H9 (cell line): ENCODE data around the gene PRSS27. TPM values are rescaled to one million over a fixed set of nuclear protein-coding genes. Genes with fewer than 3 reads are reported as not detected.
"Not testable (repeated sequence)": the region's sequence is repeated elsewhere in the genome, so short reads cannot be mapped to it uniquely, and the experiment has no call there.

Experiments used
- DNase-seq: peaks from one replicate; pipeline ENCODE4 v3.0.0-alpha.2; 2017
- H2AFZ ChIP-seq: one replicate; pipeline ENCODE4 v1.6.1; 2013; ENCODE audit warnings: mild to moderate bottlenecking, low read length, control low read depth, moderate library complexity
- H2AK5ac ChIP-seq: 2 replicates; pipeline ENCODE4 v1.6.1; 2013; ENCODE audit warnings: low read length, control low read depth, mixed read lengths; ENCODE audit not compliant: insufficient read length
- H2BK120ac ChIP-seq: one replicate; pipeline ENCODE4 v1.6.1; 2013; ENCODE audit warnings: low read depth, mild to moderate bottlenecking, low read length, control low read depth, inconsistent platforms; ENCODE audit not compliant: poor library complexity, severe bottlenecking
- H2BK12ac ChIP-seq: 2 replicates; pipeline ENCODE4 v1.6.1; 2013; ENCODE audit warnings: low read length, control low read depth, mixed read lengths, low read depth; ENCODE audit not compliant: insufficient read length
- H2BK15ac ChIP-seq: 2 replicates; pipeline ENCODE4 v1.6.1; 2013; ENCODE audit warnings: low read depth, low read length, control low read depth
- H2BK20ac ChIP-seq: one replicate; pipeline ENCODE4 v1.6.1; 2013; ENCODE audit warnings: low read depth, mild to moderate bottlenecking, low read length, control low read depth, inconsistent platforms; ENCODE audit not compliant: poor library complexity, severe bottlenecking
- H2BK5ac ChIP-seq: 2 replicates; pipeline ENCODE4 v1.6.1; 2013; ENCODE audit warnings: low read length, control low read depth, mixed read lengths; ENCODE audit not compliant: insufficient read length
- H3K14ac ChIP-seq: 2 replicates; pipeline ENCODE4 v1.6.1; 2013; ENCODE audit warnings: low read length, control low read depth; ENCODE audit not compliant: insufficient read depth
- H3K18ac ChIP-seq: 2 replicates; pipeline ENCODE4 v1.6.1; 2013; ENCODE audit warnings: low read depth, mild to moderate bottlenecking, mixed read lengths, low read length, control low read depth; ENCODE audit not compliant: insufficient read length
- H3K23ac ChIP-seq: 2 replicates; pipeline ENCODE4 v1.6.1; 2013; ENCODE audit warnings: low read length, control low read depth, mixed read lengths, low read depth; ENCODE audit not compliant: insufficient read length
- H3K23me2 ChIP-seq: 2 replicates; pipeline ENCODE4 v1.6.1; 2013; ENCODE audit warnings: low read depth, mild to moderate bottlenecking, mixed read lengths, low read length, control low read depth; ENCODE audit not compliant: insufficient read length, poor library complexity, severe bottlenecking
- H3K27ac ChIP-seq: 2 replicates; pipeline ENCODE4 v1.5.1; 2013; ENCODE audit warnings: low read length, control low read depth, mixed read lengths, low read depth; ENCODE audit not compliant: insufficient read length
- H3K27me3 ChIP-seq: 2 replicates; pipeline ENCODE4 v1.6.1; 2013; ENCODE audit warnings: low read length, control low read depth, inconsistent platforms; ENCODE audit not compliant: insufficient read depth
- H3K4ac ChIP-seq: 2 replicates; pipeline ENCODE4 v1.6.1; 2013; ENCODE audit warnings: low read depth, mild to moderate bottlenecking, control low read depth, inconsistent platforms, low read length, moderate library complexity
- H3K4me1 ChIP-seq: 2 replicates; pipeline ENCODE4 v1.6.1; 2013; ENCODE audit warnings: low read length, control low read depth, inconsistent platforms; ENCODE audit not compliant: insufficient read depth
- H3K4me2 ChIP-seq: 2 replicates; pipeline ENCODE4 v1.6.1; 2013; ENCODE audit warnings: low read length, control low read depth, mixed read lengths; ENCODE audit not compliant: insufficient read length, insufficient read depth
- H3K56ac ChIP-seq: 2 replicates; pipeline ENCODE4 v1.6.1; 2013; ENCODE audit warnings: low read depth, mild to moderate bottlenecking, mixed read lengths, low read length, control low read depth; ENCODE audit not compliant: insufficient read length
- H3K79me1 ChIP-seq: 2 replicates; pipeline ENCODE4 v1.6.1; 2013; ENCODE audit warnings: low read depth, mild to moderate bottlenecking, moderate library complexity, low read length, control low read depth, inconsistent platforms; ENCODE audit not compliant: insufficient read depth, poor library complexity, severe bottlenecking
- H3K79me2 ChIP-seq: 2 replicates; pipeline ENCODE4 v1.6.1; 2013; ENCODE audit warnings: low read length, control low read depth, inconsistent platforms; ENCODE audit not compliant: insufficient read depth
- H3K9ac ChIP-seq: 2 replicates; pipeline ENCODE4 v1.6.1; 2013; ENCODE audit warnings: low read length, control low read depth, mixed read lengths; ENCODE audit not compliant: insufficient read length; ENCODE audit errors: extremely low read depth
- H3K9me3 ChIP-seq: one replicate; pipeline ENCODE4 v1.6.1; 2013; ENCODE audit warnings: low read depth, low read length, inconsistent platforms; ENCODE audit not compliant: control insufficient read depth
- H3T11ph ChIP-seq: one replicate; pipeline ENCODE4 v1.6.1; 2013; ENCODE audit warnings: mild to moderate bottlenecking, low read length, control low read depth, inconsistent platforms
- H4K20me1 ChIP-seq: one replicate; pipeline ENCODE4 v1.6.1; 2013; ENCODE audit not compliant: control insufficient read depth, insufficient read length, insufficient read depth
- H4K5ac ChIP-seq: 2 replicates; pipeline ENCODE4 v1.6.1; 2013; ENCODE audit warnings: low read depth, mild to moderate bottlenecking, mixed read lengths, low read length, control low read depth; ENCODE audit not compliant: insufficient read length
- H4K8ac ChIP-seq: replicated peaks from 2 replicates; pipeline ENCODE4 v1.6.1; 2013; ENCODE audit warnings: low read length, control low read depth, mixed read lengths, low read depth; ENCODE audit not compliant: insufficient read length
- H4K91ac ChIP-seq: 2 replicates; pipeline ENCODE4 v1.6.1; 2013; ENCODE audit warnings: low read depth, mild to moderate bottlenecking, moderate library complexity, mixed read lengths, low read length, control low read depth; ENCODE audit not compliant: insufficient read length
- H3K27ac Mint-ChIP-seq, 3 experiments: 2 replicates in 2 of 3; 3 replicates in 1 of 3; pipeline ENCODE4 v1.8.0; 2020 to 2021; ENCODE audit warnings: mixed read lengths in 3 of 3, mild to moderate bottlenecking in 1 of 3, moderate library complexity in 1 of 3
- H3K27me3 Mint-ChIP-seq: 2 replicates; pipeline ENCODE4 v1.8.0; 2021; ENCODE audit warnings: low read depth, mild to moderate bottlenecking, moderate library complexity, mixed read lengths
- H3K36me3 Mint-ChIP-seq, 3 experiments: 2 replicates in 2 of 3; 3 replicates in 1 of 3; pipeline ENCODE4 v1.8.0; 2020 to 2021; ENCODE audit warnings: low read depth in 3 of 3, mixed read lengths in 3 of 3; ENCODE audit not compliant: insufficient read depth in 1 of 3
- H3K4me1 Mint-ChIP-seq, 2 experiments: 2 replicates each; pipeline ENCODE4 v1.8.0; 2020; ENCODE audit warnings: mixed read lengths in 2 of 2
- H3K4me3 Mint-ChIP-seq, 2 experiments: 2 replicates in 1 of 2; 3 replicates in 1 of 2; pipeline ENCODE4 v1.8.0; 2020 to 2021; ENCODE audit warnings: mild to moderate bottlenecking in 2 of 2, mixed read lengths in 2 of 2, moderate library complexity in 1 of 2
- H3K9me3 Mint-ChIP-seq, 2 experiments: 2 replicates in 1 of 2; 3 replicates in 1 of 2; pipeline ENCODE4 v1.8.0; 2020; ENCODE audit warnings: mild to moderate bottlenecking in 2 of 2, mixed read lengths in 2 of 2, moderate library complexity in 1 of 2
- CTCF ChIP-seq: fragments of 200-600 bp; sonication (generic); conservative IDR thresholded peaks from 3 replicates; pipeline ENCODE4 v1.8.0; 2021; ENCODE audit warnings: antibody characterized with exemption, mild to moderate bottlenecking
- WGBS: extraction: QIAGEN DNeasy Blood & Tissue Kit; methylation state at CpG from one replicate; pipeline ENCODE4 v1.1.7; 2013; ENCODE audit warnings: missing lambda C conversion rate, low lambda C conversion rate, mixed read lengths; ENCODE audit not compliant: insufficient read length; ENCODE audit errors: extremely low coverage; 5-methylcytosine and 5-hydroxymethylcytosine counted together
- total RNA-seq: library from RNA; stranded (reverse); gene quantifications from 2 replicates; pipeline ENCODE4 v1.2.1, GENCODE V29; 2021

Gene PRSS27
- total RNA-seq, 1 experiment from 2014 or later: 5.0 TPM

GRCh38 chr16:2686912-2687507 lies 33.0 kb downstream of the PRSS27 start:
- no peak overlapping the region for H3K4me3 Mint-ChIP-seq

GRCh38 chr16:2686075-2686474 lies 33.9 kb downstream of the PRSS27 start:
- not testable (repeated sequence) for H3K4me3 Mint-ChIP-seq, H3K14ac ChIP-seq
- no CpG with 5 or more reads among the region's 9 CpGs for WGBS

More at GRCh38 chr16:2686912-2687507, 33.0 kb downstream of the PRSS27 start:
- H3K9ac ChIP-seq: no peak overlapping the region
- H2AFZ ChIP-seq: no peak overlapping the region
- H3K4me2 ChIP-seq: no peak overlapping the region
- H3K23me2 ChIP-seq: peaks cover 6% of the 10 kb centered on the region
- no peak overlapping the region for H3K23ac ChIP-seq
- H3K56ac ChIP-seq: no peak overlapping the region
- H3K9me3 ChIP-seq: no peaks in the 10 kb centered on the region
- no peaks in the 10 kb centered on the region for H3K27me3 ChIP-seq
- no peak overlapping the region for H2BK120ac ChIP-seq
- no peak overlapping the region for H3T11ph ChIP-seq
- no peak overlapping the region for H2AK5ac ChIP-seq
- H3K36me3 Mint-ChIP-seq: peaks cover 2 to 4% (median 2%) of the 10 kb centered on the region in 3 experiments; a peak in 4 of 7 replicates
- no peak overlapping the region for H3K4ac ChIP-seq
- no peaks in the 10 kb centered on the region; the same call in 1 of the 2 replicates for H3K27me3 Mint-ChIP-seq
- no peak overlapping the region for H2BK15ac ChIP-seq
- no peaks in the 10 kb centered on the region for H4K20me1 ChIP-seq
- no peak overlapping the region for H4K5ac ChIP-seq
- peaks cover 5% of the 10 kb centered on the region for H3K79me1 ChIP-seq
- no peak overlapping the region for H2BK12ac ChIP-seq
- H4K8ac ChIP-seq: no peak overlapping the region
- peaks cover 2 to 4% of the 10 kb centered on the region in 2 experiments; a peak in 3 of 4 replicates for H3K4me1 Mint-ChIP-seq
- H3K27ac ChIP-seq: no peak overlapping the region
- DNase-seq: no peak
- H2BK20ac ChIP-seq: no peak overlapping the region
- H3K4me1 ChIP-seq: no peaks in the 10 kb centered on the region
- H3K18ac ChIP-seq: no peak overlapping the region
- no peak overlapping the region; a peak in 1 of 7 replicates for H3K27ac Mint-ChIP-seq
- no CpG with 5 or more reads among the region's 20 CpGs for WGBS
- no peak overlapping the region for H2BK5ac ChIP-seq
- no peak overlapping the region for H4K91ac ChIP-seq
- no peak for TF ChIP-seq CTCF
- peaks cover 6% of the 10 kb centered on the region; the same call in 1 of the 2 replicates for H3K79me2 ChIP-seq
- H3K9me3 Mint-ChIP-seq: peaks cover 0 to 2% of the 10 kb centered on the region in 2 experiments; a peak in 3 of 5 replicates
- no peak overlapping the region for H3K14ac ChIP-seq

More at GRCh38 chr16:2686075-2686474, 33.9 kb downstream of the PRSS27 start:
- H2BK20ac ChIP-seq, DNase-seq, H4K8ac ChIP-seq, H3K9ac ChIP-seq, H3K79me1 ChIP-seq, H4K91ac ChIP-seq, H3K9me3 Mint-ChIP-seq, H2BK120ac ChIP-seq, H2BK5ac ChIP-seq, H4K5ac ChIP-seq, H2AK5ac ChIP-seq, H3K9me3 ChIP-seq, H3K79me2 ChIP-seq, H3K27ac ChIP-seq, H3K18ac ChIP-seq, H4K20me1 ChIP-seq, H3K27me3 ChIP-seq, H3K27ac Mint-ChIP-seq, H3K4me1 ChIP-seq, H2BK12ac ChIP-seq, H3K36me3 Mint-ChIP-seq, H2AFZ ChIP-seq, H3K4me1 Mint-ChIP-seq, H3K4me2 ChIP-seq, H3T11ph ChIP-seq, H3K4ac ChIP-seq, H3K23ac ChIP-seq, H3K23me2 ChIP-seq, H3K56ac ChIP-seq, H3K27me3 Mint-ChIP-seq, H2BK15ac ChIP-seq: not testable (repeated sequence)
